Measurements from ENCODE around the gene CDK4.

GRCh38 chr12:57757771-57758170 lies 5.7 kb upstream of the CDK4 start:
- no peak for TF ChIP-seq POLR2A (IDR thresholded peaks at IDR 0.05)
- TF ChIP-seq, protein P1, sequence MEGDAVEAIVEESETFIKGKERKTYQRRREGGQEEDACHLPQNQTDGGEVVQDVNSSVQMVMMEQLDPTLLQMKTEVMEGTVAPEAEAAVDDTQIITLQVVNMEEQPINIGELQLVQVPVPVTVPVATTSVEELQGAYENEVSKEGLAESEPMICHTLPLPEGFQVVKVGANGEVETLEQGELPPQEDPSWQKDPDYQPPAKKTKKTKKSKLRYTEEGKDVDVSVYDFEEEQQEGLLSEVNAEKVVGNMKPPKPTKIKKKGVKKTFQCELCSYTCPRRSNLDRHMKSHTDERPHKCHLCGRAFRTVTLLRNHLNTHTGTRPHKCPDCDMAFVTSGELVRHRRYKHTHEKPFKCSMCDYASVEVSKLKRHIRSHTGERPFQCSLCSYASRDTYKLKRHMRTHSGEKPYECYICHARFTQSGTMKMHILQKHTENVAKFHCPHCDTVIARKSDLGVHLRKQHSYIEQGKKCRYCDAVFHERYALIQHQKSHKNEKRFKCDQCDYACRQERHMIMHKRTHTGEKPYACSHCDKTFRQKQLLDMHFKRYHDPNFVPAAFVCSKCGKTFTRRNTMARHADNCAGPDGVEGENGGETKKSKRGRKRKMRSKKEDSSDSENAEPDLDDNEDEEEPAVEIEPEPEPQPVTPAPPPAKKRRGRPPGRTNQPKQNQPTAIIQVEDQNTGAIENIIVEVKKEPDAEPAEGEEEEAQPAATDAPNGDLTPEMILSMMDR (IDR thresholded peaks at IDR 0.05 in 8 of 11, conservative IDR thresholded peaks at IDR 0.05 in 3 of 11): no peak

All from spleen (tissue), 7 donors.